Common myeloid progenitor, CD34-positive (primary cell): ENCODE measurements around the gene CHSY1.

Experiments used
- CTCF ChIA-PET: fragments of 350-600 bp; sonication (Branson Sonifier 250); formaldehyde crosslinking; loops from one replicate; lab custom pipeline; 2021; ENCODE audit warnings: antibody characterized with exemption; lab: Charles Lee
- POLR2A ChIA-PET: fragments of 350-600 bp; sonication (Branson Sonifier 250); formaldehyde crosslinking; loops from one replicate; lab custom pipeline; 2021; ENCODE audit warnings: antibody characterized with exemption; lab: Charles Lee
- DNase-seq, 3 donors: peaks; one replicate each; pipeline versions ENCODE4 v3.0.0 to v3.0.0-alpha.2; 2013
- H3K27ac ChIP-seq, 2 experiments: 1 replicate in 1 of 2; 2 replicates in 1 of 2; pipeline ENCODE4 v1.7.0; 2013; ENCODE audit warnings: inconsistent platforms in 2 of 2, low read length in 2 of 2, mild to moderate bottlenecking in 2 of 2, low read depth in 1 of 2, moderate library complexity in 1 of 2; ENCODE audit not compliant: severe bottlenecking in 2 of 2, insufficient read depth in 1 of 2, poor library complexity in 1 of 2
- H3K27me3 ChIP-seq, 5 experiments: replicated peaks in 2 of 5; 1 replicate in 3 of 5; 2 replicates in 2 of 5; pipeline versions ENCODE4 v1.6.1 to v1.7.0; 2013; ENCODE audit warnings: low read length in 4 of 5, mild to moderate bottlenecking in 2 of 5, moderate library complexity in 2 of 5, inconsistent platforms in 1 of 5; ENCODE audit not compliant: insufficient read depth in 5 of 5, control insufficient read depth in 4 of 5
- H3K36me3 ChIP-seq, 4 experiments: 1 replicate in 2 of 4; 2 replicates in 2 of 4; pipeline versions ENCODE4 v1.6.1 to v1.7.0; 2013; ENCODE audit warnings: low read length in 3 of 4, control low read depth in 1 of 4, mild to moderate bottlenecking in 1 of 4; ENCODE audit not compliant: control insufficient read depth in 4 of 4, insufficient read depth in 4 of 4
- H3K4me1 ChIP-seq, 4 experiments: 1 replicate in 3 of 4; 2 replicates in 1 of 4; pipeline versions ENCODE4 v1.6.1 to v1.7.1; 2013; ENCODE audit warnings: low read length in 3 of 4, mild to moderate bottlenecking in 3 of 4, control low read depth in 1 of 4, inconsistent platforms in 1 of 4, moderate library complexity in 1 of 4; ENCODE audit not compliant: control insufficient read depth in 4 of 4, insufficient read depth in 4 of 4; ENCODE audit errors: control extremely low read depth in 1 of 4
- H3K4me3 ChIP-seq, 7 experiments: 1 replicate in 4 of 7; 2 replicates in 3 of 7; pipeline versions ENCODE4 v1.5.1 to v1.7.0; 2013; ENCODE audit warnings: mild to moderate bottlenecking in 7 of 7, low read length in 6 of 7, moderate library complexity in 6 of 7, inconsistent platforms in 2 of 7, low read depth in 2 of 7, control low read depth in 1 of 7; ENCODE audit not compliant: insufficient read depth in 4 of 7, control insufficient read depth in 1 of 7; ENCODE audit errors: extremely low read depth in 1 of 7
- H3K9me3 ChIP-seq, 5 experiments: 1 replicate in 4 of 5; 2 replicates in 1 of 5; pipeline versions ENCODE4 v1.6.1 to v1.7.1; 2013; ENCODE audit warnings: low read length in 4 of 5, mild to moderate bottlenecking in 2 of 5, inconsistent platforms in 1 of 5, low read depth in 1 of 5, moderate library complexity in 1 of 5; ENCODE audit not compliant: control insufficient read depth in 4 of 5, insufficient read depth in 2 of 5; ENCODE audit errors: control extremely low read depth in 1 of 5
- WGBS: methylation state at CpG from one replicate; pipeline ENCODE4 v1.1.5; 2013; ENCODE audit not compliant: insufficient coverage; 5-methylcytosine and 5-hydroxymethylcytosine counted together

Gene CHSY1

DNA sequence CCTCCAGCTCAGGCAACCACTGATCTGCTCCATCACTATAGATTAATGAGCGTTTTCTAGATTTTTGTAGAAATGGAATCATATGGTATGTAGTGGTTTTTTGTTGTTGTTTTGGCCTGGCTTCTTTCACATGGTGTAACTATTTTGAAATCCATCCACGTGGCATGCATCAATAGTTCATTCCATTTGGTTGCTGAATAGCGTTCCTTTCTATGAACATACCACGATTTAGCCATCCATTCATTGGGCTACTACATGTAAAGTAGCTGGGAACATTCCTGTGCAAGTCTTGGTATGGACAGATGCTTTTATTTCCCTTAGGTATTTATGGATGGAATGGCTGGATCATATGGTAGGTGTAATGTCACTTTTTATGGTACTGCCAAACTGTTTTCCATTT, 10.7 kb upstream of the CHSY1 start:
- no peaks in the 10 kb centered on the region for H3K36me3 ChIP-seq
- CTCF ChIA-PET, result interaction anchor here (0.7 to 5.2 kb wide), 9 partner anchors 10 to 256 kb away, joined by 3 to 42 read pairs (median 4); no protein-coding TSS in a partner anchor
- H3K27ac ChIP-seq, result no peak overlapping the region
- 100% methylated on average over 1 of the region's 4 CpGs for WGBS
- H3K9me3 ChIP-seq, result no peaks in the 10 kb centered on the region
- no peak overlapping the region for H3K4me3 ChIP-seq
- DNase-seq, result no peak
- peaks cover 0 to 7% (median 2%) of the 10 kb centered on the region in 4 experiments for H3K4me1 ChIP-seq
- POLR2A ChIA-PET, result no interaction called here
- no peaks in the 10 kb centered on the region for H3K27me3 ChIP-seq

DNA sequence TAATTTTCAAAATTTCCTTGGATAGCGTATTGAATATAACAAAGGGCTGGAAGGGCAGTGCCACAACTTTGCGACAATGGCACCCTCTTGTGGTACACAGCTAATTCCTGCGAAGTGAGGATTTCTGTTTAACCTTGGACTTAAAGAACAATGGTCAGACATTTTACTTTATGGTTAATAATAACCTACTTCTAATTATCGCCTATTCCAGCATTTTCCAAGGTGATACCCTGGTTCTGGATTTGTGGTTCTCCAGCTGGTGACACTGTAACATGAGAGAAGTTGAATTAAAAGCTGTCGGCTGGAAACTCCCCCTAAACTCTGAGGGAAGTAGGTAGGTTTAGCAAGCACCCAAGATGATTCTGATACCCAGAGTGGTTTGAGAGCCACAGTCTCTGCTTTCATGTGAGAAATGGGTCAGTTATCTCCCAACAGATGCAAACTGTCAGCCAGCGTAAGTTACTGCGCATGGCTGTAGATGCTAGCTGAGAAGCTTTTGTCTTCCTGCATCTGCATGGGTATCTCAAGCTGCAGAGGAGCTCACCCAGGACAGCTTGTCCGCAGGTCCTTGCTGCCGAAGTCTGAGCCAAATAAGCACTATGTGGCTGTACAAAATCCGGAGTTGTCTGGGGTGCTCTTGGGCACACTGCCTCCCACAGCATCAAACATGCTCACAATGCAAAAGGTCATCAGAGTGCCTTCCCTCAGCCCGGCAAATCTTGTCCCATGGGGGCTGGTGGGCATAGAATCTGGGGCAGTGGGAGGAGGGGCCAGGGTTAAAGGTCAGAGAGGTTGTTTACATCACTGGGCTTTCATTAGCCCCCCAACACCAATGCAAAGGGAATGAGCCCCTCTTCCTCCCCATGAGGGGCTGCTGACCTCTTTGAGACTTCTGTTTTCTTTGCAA, 6.6 kb upstream of the CHSY1 start:
- Histone ChIP-seq H3K36me3 (no peaks in the 10 kb centered on the region), H3K4me3 (no peak overlapping the region), H3K4me1 (peaks cover 4 to 31% (median 24%) of the 10 kb centered on the region in 4 experiments), H3K27ac (no peak overlapping the region), H3K9me3 (no peaks in the 10 kb centered on the region), H3K27me3 (no peaks in the 10 kb centered on the region)
- 72% methylated on average over 6 of the region's 11 CpGs for WGBS
- ChIA-PET POLR2A (interaction anchor here (1.0 kb wide), 1 partner anchor 9 kb away, joined by 3 read pairs; no protein-coding TSS in a partner anchor), CTCF (interaction anchor here (0.7 to 9.6 kb wide), 27 partner anchors 9 to 250 kb away, joined by 3 to 133 read pairs (median 5); no protein-coding TSS in a partner anchor)
- peak; percentile 74 to 81 (median 75) for DNase-seq

DNA sequence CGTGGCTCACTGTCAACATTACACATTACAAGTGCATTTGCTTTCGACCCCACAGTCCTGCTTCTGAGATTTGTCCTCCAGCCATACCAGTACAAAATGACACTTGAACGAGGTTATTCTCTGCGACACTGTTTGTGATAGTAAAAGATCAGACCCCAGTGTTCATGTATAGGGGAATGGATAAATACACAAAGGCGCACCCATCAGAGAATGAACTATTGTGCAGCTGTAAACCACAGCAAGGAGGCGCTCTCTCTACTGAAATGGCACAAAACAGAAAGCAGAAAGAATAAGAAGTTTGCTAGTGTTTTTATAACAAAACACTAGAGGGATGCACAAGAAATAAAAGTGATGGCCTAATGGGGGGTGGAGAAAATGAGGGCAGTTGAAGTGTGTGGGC, 4.9 kb upstream of the CHSY1 start:
- H3K4me3 ChIP-seq, result no peak overlapping the region
- POLR2A ChIA-PET, result no interaction called here

DNA sequence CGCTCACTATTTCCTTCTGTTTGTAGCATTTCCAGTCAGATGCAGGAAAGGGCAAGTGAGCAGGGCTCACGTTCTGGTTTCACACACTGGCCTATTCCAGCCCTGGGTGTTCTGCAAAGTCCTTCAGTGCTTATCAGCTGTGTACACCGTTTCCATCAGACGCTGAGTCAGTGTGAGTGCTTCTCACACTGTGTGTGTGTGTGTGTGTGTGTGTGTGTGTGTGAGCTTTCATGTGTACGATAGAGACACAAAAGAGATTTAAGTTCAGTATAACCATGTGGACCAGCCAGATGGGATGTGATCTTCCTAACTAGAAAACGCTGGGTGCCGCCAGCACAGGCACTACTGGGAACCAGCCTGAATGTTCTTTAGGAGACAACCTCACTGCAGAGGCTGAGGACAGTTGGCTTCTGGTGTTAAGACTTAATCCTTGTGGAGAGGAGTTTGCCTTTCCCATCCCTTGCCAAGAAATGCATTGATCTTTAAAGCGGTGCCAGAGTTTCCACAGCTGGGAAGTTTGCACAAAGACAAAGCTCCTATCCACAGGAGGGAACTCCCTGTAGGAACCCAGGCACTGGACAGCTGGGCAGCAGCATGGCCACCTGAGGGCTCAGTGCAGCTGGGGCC, 3.9 kb upstream of the CHSY1 start:
- Histone ChIP-seq H3K36me3 (no peaks in the 10 kb centered on the region), H3K27me3 (no peaks in the 10 kb centered on the region), H3K4me3 (peak overlapping the region in 2 of 7 experiments; percentile 35 to 42), H3K27ac (peak overlapping the region in 1 of 2 experiments; percentile 55), H3K4me1 (peaks cover 14 to 44% (median 36%) of the 10 kb centered on the region in 4 experiments), H3K9me3 (no peaks in the 10 kb centered on the region)
- peak; percentile 85 to 95 (median 91) for DNase-seq
- ChIA-PET POLR2A (interaction anchor here (0.6 kb wide), 2 partner anchors 134 to 176 kb away, joined by 3 to 4 read pairs; no protein-coding TSS in a partner anchor), CTCF (interaction anchor here (0.5 to 9.6 kb wide), 20 partner anchors 11 to 338 kb away, joined by 3 to 133 read pairs (median 4); no protein-coding TSS in a partner anchor)
- WGBS, result 25% methylated on average over 6 of the region's 8 CpGs

More for the DNA sequence above, 4.9 kb upstream of the CHSY1 start:
- DNase-seq, result peak; percentile 59 to 78 (median 74)
- Histone ChIP-seq H3K27ac (no peak overlapping the region), H3K9me3 (no peaks in the 10 kb centered on the region), H3K36me3 (no peaks in the 10 kb centered on the region), H3K4me1 (peaks cover 14 to 43% (median 35%) of the 10 kb centered on the region in 4 experiments), H3K27me3 (no peaks in the 10 kb centered on the region)
- WGBS, result 97% methylated on average over 5 of the region's 6 CpGs
- CTCF ChIA-PET, result interaction anchor here (1.0 to 9.6 kb wide), 9 partner anchors 10 to 248 kb away, joined by 5 to 133 read pairs (median 13); no protein-coding TSS in a partner anchor

DNA sequence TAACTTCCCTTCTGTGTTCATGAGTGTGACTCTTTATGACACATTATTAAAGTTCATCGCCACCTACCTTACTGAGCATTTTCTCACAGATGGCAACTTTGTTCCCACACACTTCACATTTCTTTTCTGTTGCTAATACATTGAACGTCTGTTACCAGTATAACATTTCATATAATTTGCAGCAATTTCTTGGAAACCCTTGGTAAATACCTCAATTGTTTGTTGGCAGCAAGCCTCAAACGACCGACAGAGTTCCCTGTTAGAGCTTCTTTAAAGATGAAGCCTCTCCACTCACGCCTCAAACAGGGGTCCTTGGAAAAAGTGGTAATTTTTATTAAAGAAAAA, 3.2 kb upstream of the CHSY1 start:
- H3K27me3 ChIP-seq, result no peaks in the 10 kb centered on the region
- POLR2A ChIA-PET, result interaction anchor here (0.6 kb wide), 2 partner anchors 133 to 176 kb away, joined by 3 to 4 read pairs; no protein-coding TSS in a partner anchor
- DNase-seq, result no peak
- H3K9me3 ChIP-seq, result no peaks in the 10 kb centered on the region
- WGBS, result 22% methylated on average over 4 of the region's 5 CpGs
- peak overlapping the region in 2 of 7 experiments; percentile 35 to 42 for H3K4me3 ChIP-seq
- peak overlapping the region in 1 of 2 experiments; percentile 55 for H3K27ac ChIP-seq
- CTCF ChIA-PET, result interaction anchor here (0.5 to 9.6 kb wide), 21 partner anchors 10 to 450 kb away, joined by 3 to 133 read pairs (median 4); no protein-coding TSS in a partner anchor
- peaks cover 20 to 51% (median 43%) of the 10 kb centered on the region in 4 experiments for H3K4me1 ChIP-seq
- H3K36me3 ChIP-seq, result no peaks in the 10 kb centered on the region

DNA sequence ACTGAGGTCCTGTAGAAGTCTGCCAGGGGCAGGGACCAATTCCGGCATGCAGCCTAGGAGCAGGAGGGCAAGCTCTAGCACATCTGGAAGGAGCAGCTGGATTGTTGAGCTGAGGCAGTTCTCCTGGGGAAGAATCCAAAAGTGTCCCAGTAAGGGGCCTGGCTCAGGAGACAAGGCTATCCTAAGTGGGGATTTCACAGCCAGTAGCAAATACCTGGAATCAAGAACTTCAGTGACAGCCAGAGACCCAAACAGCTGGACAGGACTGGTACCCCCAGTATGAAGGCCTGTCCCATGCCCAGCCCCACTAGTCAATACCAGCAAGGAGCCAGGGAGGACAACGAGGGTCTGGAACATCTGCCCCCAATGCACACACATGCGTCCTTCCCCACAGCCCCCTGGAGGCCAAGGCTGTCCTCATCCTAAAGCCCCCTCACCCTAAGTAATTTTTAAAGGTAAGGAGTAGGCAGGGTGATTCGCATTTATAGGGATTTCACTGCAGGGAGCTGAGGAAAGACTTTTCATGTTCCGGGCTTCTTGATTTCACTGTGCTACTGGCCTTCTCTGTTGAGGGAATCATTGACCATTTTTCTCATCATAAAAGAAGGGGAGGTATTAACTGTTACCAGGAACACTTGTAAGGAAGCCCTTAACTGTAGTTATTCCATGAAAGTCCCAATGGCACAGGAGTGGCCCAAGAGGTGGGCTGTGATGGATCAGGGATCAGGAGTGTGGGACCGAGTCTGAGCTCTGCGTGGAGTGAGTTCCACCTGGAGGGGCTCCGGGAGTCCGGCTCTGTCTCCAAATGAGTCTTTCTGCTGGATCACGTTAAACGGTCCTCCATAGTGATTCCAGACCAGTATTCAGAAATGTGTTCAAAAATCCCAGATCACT, 2.6 kb upstream of the CHSY1 start:
- DNase-seq, result no peak
- Histone ChIP-seq H3K27me3 (no peaks in the 10 kb centered on the region), H3K27ac (peak overlapping the region in 1 of 2 experiments; percentile 55), H3K4me1 (peaks cover 23 to 56% (median 49%) of the 10 kb centered on the region in 4 experiments), H3K9me3 (no peaks in the 10 kb centered on the region), H3K4me3 (peak overlapping the region in 1 of 7 experiments; percentile 35), H3K36me3 (peaks cover 0 to 3% (median 0%) of the 10 kb centered on the region in 4 experiments)
- POLR2A ChIA-PET, result no interaction called here
- CTCF ChIA-PET, result interaction anchor here (0.7 to 9.6 kb wide), 15 partner anchors 12 to 450 kb away, joined by 3 to 133 read pairs (median 4); no protein-coding TSS in a partner anchor
- WGBS, result 89% methylated on average over 8 of the region's 11 CpGs
